Coronary artery (tissue), 2 donors: Measurements from ENCODE around the gene SULF2.

ENCODE experiments used
- DNase-seq: peaks from one replicate; pipeline ENCODE4 v3.0.0-alpha.2; 2017; ENCODE audit warnings: low spot score
- H3K27ac ChIP-seq, 2 donors: fragments of 200-600 bp; sonication (generic); one replicate each; pipeline ENCODE4 v1.5.1; 2016 to 2019
- H3K4me3 ChIP-seq: fragments of 200-600 bp; sonication (generic); 2 replicates; pipeline ENCODE4 v1.5.1; 2016; ENCODE audit warnings: mild to moderate bottlenecking, moderate library complexity
- CTCF ChIP-seq: fragments of 200-600 bp; sonication (generic); IDR thresholded peaks from one replicate; pipeline ENCODE4 v1.5.1; 2019; ENCODE audit warnings: antibody characterized with exemption

The SULF2 gene

GRCh38 chr20:47647994-47648393 lies 137.3 kb downstream of the SULF2 start:
- no peak for TF ChIP-seq CTCF
- H3K4me3 ChIP-seq, result no peak overlapping the region
- no peak for DNase-seq
- no peak overlapping the region for H3K27ac ChIP-seq

- TF ChIP-seq CTCF, result no peak
- no peak for DNase-seq
- Histone ChIP-seq H3K27ac (no peak overlapping the region), H3K4me3 (no peak overlapping the region)
Measured at GRCh38 chr20:47645632-47646031, 139.6 kb downstream of the SULF2 start.

GRCh38 chr20:47642624-47643023 lies 142.7 kb downstream of the SULF2 start:
- H3K4me3 ChIP-seq, result no peak overlapping the region
- H3K27ac ChIP-seq, result no peak overlapping the region
- TF ChIP-seq CTCF, result no peak
- DNase-seq, result no peak

GRCh38 chr20:47642118-47642517 lies 143.2 kb downstream of the SULF2 start:
- DNase-seq, result no peak
- Histone ChIP-seq H3K27ac (no peak overlapping the region), H3K4me3 (no peak overlapping the region)
- no peak for TF ChIP-seq CTCF

GRCh38 chr20:47638851-47639250 lies 146.4 kb downstream of the SULF2 start:
- TF ChIP-seq CTCF, result no peak
- Histone ChIP-seq H3K27ac (peak overlapping the region; percentile 25 to 63), H3K4me3 (no peak overlapping the region)
- no peak for DNase-seq

- Histone ChIP-seq H3K4me3 (no peak overlapping the region), H3K27ac (no peak overlapping the region)
- no peak for DNase-seq
- no peak for TF ChIP-seq CTCF
Measured at GRCh38 chr20:47635256-47635655, 150.0 kb downstream of the SULF2 start.

- DNase-seq, result no peak
- no peak overlapping the region for H3K27ac ChIP-seq
- no peak overlapping the region for H3K4me3 ChIP-seq
- TF ChIP-seq CTCF, result no peak
Measured at GRCh38 chr20:47631078-47631477, 154.2 kb downstream of the SULF2 start.
